Measurements from ENCODE around the gene CD209.

Gene CD209

DNA sequence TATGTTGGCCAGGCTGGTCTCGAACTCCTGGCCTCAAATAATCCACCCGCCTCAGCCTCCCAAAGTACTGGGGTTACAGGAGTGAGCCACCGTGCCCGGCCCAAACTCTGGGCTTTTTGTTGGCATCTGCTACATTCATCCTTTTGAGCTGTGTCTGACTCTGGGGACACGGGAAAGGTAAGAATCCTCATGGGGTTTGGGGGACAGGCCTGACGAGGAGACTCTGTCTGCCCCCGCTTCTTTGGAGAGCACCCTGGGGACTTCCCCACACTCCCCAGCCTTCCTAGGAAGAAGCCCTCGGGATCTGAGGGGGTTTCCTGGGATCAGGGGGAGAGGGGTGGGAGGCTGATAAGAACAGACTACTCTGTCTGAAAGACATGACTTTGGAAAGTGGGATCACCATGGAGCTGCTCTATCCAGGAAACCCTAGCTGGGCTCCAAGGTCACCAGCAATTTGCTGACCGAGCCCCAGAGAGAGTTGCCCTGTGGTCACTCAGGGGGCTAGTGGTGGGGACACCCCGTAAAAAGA, 37.3 kb downstream of the CD209 start:
- in situ Hi-C loops (cut with MboI; ENCODE audit: low sequenced_read_pairs): no loop called here

DNA sequence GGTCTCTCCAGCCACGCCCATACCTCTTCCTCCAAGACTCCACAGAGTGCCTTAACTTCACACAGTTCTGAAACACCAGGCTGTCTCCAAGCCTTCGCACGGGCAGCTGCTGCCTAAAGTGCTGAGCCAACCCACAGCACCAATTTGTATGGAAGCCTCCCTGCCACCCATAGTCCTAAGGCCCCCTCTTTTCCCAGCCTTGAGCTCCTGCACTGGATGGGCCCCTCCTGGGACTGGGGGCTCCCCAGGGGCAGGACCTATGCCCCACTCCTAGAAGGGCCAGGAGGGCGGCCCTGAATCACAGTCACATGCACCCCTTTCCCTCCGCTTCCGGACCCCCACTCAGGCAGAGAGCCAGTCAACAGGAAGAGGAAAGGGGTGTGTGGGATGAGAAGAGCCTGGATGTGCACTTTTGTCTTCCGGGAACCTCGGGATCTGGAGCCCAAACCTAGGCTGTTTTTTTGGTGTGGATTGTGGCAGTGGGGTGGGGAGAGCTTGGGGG, 40.3 kb downstream of the CD209 start:
- in situ Hi-C loops (cut with MboI; ENCODE audit: low sequenced_read_pairs): no loop called here

DNA sequence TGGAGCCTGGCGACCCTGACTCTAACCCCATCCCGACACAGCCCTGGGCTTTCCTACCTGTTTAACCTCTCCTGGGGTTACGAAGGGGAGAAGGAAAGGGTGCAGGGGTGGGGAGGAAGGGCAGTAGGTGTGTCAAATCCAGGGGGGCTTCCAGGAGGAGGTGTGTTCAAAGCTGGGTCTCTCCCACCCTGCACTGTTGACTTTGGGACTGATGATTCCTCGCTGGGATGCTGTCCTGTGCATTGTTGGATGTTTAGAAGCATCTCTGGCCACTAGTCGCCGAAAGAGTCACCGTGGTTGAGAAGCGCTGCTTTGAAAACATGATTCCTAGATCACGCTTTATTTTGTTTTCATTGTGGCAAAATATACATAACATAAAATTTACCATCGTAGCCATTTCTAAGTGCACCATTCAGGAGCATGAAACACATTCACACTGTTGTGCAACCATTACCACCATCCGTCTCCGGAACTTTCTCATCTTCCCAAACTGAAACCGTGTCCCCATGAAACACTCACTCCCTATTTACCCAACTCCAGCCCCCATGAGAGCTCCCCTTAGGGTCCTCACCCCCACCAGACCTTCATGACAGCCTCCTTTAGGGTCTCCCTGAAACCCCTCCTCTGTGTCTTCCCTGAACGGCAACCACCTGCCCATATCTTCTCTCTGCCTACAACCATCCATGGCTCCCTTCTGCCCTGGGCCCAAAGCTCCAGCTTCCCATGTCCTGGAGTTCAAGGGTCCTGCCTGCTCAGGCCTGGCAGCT, 41.0 kb downstream of the CD209 start:
- in situ Hi-C loops (cut with MboI; ENCODE audit: low sequenced_read_pairs): no loop called here

DNA sequence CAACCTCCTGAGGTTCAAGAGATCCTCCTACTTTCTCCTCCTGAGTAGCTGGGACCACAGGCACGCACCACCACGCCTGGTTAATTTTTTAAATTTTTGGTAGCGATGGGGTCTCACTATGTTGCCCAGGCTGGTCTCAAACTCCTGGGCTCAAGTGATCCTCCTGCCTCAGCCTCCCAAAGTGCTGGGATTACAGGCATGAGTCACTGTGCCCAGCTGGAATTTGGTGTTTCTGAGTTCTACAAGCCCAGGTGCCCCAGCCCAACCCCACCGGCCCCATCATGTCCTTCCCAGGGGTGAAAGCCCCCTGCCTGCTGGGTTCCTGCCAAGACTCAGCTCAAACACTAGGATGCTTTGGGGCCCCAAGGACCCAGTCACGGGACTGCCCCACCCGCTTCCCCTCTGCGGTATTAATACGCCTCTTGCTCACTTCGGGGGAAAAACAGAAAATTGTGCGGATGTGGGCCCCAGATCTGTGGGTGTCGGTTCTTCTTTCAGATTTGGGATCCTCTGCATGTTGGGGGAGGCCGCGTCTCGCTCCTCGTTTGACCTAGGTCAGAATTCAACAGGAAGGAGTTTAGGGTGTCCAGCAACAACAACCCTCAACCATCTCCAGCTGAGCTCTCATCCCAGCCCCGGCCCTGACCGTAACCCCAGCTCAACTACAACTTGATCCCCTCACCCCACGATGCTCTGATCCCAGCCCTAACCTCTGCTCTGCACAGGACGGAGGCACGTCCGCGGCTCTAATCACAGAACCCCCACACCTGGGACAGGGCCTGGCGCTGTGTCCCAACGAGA, 41.7 kb downstream of the CD209 start:
- in situ Hi-C loops (cut with MboI; ENCODE audit: low sequenced_read_pairs): no loop called here

DNA sequence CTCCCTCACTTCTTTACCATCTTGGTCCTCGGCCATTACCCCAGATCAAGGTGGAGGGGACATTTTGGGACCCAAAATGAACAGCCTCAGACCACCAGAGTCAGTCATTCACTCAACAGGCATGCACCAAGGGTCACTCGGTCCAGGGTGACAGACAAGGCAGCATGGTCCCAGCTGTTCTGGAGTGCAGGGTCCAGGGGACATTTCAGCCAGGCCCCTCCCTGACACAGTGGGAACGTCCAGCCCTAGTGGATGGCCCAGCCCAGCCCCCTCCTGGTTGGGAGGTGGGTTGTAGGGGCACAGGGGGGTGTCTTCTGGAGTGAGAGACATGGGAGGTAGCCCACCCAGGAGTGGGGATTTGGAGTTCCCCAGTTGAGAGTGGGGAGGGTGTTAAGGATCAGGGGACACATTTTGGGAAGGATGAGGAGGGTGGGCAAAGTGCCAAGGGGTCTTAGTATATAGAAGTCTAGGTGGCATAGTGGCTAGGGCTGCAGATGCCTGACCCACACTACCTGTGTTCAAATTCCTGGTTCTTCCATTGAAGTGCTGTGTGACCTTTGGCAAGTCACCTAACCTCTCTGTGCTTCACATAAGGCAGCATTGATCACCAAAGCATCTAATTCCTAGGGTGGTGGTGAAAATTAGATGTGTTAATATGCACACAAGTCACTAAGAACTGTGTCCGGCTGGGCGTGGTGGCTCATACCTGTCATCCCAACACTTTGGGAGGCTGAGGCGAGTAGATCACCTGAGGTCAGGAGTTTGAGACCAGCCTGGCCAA, 42.9 kb downstream of the CD209 start:
- in situ Hi-C loops (cut with MboI; ENCODE audit: low sequenced_read_pairs): no loop called here

DNA sequence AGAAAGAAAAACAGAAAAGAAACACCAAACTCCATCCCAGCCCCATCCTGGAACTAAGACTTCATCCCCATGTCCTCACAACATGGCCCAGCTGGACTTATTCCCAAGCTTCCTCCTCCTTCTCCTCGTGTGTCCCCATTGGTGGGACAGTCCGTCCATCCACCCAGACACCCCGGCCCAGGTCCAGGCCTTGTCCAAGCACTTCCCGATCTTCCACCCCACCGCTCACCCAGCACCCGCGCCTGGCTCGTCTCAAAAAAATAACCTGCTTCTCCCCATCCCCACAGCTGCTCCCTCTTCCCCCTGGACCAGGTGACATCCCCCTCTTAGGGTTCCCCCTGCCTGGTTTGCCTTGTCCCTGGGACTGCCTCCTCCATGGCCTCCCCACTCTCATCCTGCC, 44.0 kb downstream of the CD209 start:
- in situ Hi-C loops (cut with MboI; ENCODE audit: low sequenced_read_pairs): no loop called here

DNA sequence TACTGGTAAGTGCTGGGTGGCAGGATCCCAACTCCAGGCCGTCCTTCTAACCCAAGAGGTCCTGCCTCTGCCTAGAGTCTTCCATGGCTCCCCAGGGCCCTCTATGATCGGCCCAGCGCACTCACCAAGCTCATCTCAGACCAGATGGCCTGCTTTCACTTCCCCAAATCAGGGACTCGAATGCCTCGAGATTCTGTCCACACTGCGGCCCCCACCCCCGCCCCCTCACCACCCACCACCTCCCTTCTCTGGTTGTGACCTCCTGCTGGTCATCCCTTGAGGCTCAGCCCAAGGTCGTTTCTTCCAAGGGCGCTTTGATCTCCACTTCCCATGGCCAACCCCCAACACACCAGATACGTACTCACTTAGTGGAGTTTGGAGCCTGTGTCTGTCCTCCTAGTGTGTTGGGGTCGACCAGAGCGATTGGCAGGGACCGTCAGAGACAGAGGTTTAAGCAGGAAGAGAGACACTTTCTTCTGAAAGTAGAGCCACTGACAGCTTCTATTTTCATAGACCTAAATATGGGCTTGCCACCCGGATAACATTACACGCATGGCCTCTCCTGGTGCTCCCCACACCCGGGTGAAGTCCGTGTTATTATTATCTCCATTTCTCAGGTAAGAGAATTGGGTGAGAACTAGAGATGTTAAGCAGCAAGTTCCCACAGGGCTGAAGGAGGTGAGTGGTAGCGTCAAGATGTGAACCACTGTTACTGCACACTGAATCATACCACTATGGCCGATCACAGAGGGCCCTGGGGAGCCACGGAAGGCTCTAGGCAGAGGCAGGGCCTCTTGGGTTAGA, 45.5 kb downstream of the CD209 start, which contains the start of gene FCER2:
Gene FCER2, minus strand, starts transcription at position 478 of the 804 bp plus-strand sequence. CDS start 2,371 bp downstream, outside the sequence.
- in situ Hi-C loops (cut with MboI; ENCODE audit: low sequenced_read_pairs): no loop called here

DNA sequence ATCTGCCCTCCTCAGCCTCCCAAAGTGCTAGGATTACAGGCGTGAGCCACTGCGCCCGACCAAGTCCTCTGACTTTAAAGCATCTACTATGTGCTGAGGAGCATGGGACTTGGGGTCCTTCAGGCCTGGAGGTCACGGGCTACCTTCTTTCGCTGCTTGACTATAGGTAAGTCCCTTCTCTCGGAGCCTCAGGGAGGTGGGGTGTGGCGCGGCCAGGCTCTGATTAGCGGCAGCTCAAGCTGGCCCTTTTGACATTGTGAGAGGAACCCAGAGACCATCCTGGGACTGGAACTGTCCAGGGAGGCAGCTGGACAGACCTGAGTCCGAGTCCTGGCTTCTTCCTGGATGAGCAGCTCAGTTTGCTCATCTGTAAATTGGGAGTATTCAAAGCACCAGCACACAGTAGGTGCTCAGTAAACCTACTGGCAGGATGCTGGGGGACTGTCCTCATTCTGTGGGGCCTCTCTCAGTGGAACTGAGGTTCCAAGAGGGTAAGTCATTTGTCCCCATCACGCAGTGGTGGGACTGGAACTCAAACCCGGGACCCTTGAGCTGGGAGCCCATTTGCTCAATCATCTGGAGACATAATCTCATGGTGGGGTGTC, 46.2 kb downstream of the CD209 start:
- in situ Hi-C loops (cut with MboI; ENCODE audit: low sequenced_read_pairs): no loop called here

DNA sequence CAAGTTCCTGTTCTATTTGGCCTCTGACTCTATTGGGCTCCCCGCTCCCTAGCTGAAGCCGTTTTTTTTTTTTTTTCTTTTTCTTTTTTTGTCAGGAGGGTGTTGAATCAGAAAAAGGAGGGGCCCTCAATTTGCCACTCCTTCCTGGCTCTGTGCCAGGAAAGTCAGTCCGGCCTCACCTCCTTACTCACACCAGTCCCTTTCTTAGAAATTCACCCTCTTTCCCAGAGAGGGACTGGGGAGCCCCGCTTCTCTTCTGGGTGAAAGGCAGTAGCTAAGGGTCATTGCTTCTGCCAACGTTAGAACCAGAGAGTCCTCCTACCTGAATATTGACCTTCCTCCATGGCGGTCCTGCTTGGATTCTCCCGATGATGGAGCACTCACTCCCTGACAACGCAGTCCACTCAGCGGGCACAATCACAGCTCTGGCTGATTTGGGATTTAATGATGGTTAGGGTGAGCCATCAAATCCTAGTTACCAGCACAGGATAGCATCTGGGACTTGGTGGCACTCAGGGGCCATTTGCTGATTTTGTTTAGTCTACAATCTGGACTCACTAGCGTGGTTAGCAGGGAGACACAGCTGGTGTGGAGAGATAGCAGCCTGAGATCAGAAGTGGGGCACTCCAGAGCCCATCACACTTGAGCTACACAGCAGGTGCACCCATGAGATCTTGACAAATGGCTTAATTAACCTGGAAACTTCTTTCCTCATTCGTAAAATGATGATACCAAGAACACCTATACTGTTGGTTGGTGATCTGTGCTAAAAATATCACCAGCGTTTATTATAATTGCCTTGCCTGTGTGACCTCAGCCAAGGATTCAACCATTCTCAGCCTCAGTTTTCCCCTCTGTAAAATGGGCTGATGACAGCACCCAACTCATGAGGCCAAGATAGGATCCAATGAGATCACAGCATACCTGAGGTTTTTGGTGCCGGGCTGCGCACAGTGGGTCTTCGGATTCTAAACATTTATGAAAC, 47.6 kb downstream of the CD209 start:
- in situ Hi-C loops (cut with MboI; ENCODE audit: low sequenced_read_pairs): no loop called here

DNA sequence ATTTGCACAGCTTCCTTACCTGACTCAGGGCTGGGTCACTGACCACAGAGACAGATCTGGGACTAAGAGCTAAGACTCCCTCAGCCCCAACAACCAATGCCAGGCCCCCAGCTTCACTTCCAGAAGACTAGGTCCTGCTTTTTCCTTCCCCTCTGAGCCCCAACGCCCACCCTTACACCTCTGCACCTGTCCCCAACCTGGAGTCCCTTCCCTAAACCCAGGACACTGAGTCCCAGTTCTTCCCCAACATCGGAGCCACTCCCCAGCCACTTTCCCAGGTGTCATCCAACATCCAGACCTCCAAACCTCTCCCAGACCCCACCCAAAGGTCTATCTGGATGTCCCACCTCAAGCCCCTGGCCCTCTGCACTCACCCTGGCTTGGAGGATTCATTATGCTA, 48.3 kb downstream of the CD209 start:
- in situ Hi-C loops (cut with MboI; ENCODE audit: low sequenced_read_pairs): no loop called here

DNA sequence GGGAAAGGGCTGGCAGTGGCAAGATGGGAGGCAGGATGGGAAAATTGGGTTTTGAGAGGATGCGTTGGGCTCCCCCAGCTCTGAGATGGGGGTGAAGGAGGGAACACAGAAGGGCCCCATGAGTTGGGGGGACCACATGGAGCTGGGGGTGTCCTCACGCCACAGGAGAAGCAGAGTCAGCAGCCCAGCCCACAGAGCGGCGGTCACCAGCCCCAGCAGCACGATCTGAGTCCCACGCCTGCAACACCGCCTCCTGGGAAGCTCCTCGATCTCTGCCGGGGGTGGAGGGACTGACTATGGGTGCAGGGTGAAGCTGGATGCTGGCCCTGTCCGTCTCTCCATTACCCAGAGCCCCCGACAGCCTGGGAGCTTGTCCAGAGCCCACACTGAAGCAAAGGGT, 48.8 kb downstream of the CD209 start:
- in situ Hi-C loops (cut with MboI; ENCODE audit: low sequenced_read_pairs): no loop called here

DNA sequence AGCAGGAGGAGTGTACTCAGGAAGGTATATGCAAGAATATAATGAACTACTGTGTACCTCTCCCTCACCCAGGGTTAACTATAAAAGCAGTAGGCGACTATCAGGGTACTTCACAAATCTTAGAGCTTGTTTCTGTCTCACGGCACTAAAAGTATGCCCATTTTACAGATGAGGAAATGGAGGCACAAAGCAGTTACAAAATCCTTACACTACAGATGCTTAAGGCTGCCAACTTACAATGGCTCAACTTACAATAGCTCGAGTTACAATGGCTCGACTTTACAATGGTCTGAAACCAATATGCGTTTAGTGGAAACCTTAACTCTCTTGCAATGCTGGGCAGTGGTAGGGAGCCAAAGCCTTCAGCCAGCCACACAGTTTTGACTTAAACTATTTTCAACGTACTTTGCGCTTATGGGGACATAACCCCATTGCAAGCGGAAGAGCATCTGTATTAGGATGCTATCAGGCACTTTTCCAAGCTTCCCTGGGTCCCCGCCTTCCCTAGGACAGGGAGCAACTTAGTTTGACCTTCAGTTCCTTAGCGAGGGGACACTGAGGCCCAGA, 49.5 kb downstream of the CD209 start:
- in situ Hi-C loops (cut with MboI; ENCODE audit: low sequenced_read_pairs): no loop called here

DNA sequence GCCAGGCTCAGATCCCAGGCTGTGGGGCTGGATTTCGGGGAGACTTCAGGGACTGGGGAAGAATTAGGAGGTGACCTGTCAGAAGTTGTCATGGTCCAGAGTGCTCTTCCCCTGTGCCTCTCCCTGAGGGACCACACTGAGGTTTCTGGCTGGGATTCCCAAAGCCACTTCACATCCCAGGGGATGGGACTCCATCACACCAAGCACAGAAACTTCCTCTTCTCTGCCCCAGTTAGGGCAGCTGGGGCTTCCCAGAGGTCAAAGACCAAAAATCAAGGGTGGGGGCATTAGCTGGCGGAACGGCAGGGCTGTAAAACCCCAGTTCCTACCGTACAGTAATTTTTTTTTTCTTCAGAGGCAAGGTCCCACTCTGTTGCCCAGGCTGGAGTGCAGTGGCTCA, 52.8 kb downstream of the CD209 start:
- in situ Hi-C loops (cut with MboI; ENCODE audit: low sequenced_read_pairs): no loop called here

DNA sequence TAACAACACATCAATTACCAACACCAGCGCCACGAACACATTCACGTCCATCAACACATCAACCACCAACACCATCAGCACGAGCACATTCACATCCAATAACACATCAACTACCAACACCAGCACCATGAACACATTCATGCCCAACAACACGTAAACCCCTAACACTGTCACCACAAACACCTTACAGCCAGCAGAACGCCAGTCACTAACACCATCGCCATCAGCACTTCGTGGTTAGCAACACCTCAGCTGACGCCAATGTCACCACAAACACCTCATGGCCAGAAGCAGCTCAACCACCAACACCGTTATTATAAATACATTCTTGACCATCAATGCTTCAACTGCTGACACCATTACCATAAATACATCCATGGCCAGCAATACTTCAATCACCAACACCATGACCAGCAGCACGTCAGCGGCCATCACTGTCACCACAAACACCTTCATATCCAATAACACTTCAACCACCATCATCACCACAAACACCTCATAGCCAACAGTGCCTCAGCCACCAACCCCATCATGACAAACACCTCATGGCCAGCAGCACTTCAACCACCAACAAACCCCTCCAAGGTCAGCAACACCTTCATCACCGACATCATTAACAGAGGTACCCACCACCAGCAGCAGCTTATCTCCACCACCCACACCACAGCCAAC, 54.8 kb downstream of the CD209 start:
- in situ Hi-C loops (cut with MboI; ENCODE audit: low sequenced_read_pairs): no loop called here

DNA sequence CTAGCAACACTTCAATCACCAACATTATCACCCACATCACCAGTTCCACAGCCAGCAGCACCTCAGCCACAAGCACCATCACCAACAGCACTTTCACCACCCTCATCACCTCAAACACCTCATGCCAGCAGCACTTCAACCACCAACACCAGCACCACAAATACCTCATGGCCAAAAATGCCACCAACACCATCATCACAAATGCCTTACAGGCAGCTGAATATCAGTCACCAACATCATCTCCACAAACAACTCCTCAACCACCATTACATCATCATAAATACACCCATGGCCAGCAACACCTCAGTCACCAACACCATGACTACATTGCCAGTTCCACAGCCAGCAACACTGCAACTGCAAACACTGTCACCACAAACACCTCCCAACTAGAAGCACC, 55.8 kb downstream of the CD209 start:
- in situ Hi-C loops (cut with MboI; ENCODE audit: low sequenced_read_pairs): no loop called here

DNA sequence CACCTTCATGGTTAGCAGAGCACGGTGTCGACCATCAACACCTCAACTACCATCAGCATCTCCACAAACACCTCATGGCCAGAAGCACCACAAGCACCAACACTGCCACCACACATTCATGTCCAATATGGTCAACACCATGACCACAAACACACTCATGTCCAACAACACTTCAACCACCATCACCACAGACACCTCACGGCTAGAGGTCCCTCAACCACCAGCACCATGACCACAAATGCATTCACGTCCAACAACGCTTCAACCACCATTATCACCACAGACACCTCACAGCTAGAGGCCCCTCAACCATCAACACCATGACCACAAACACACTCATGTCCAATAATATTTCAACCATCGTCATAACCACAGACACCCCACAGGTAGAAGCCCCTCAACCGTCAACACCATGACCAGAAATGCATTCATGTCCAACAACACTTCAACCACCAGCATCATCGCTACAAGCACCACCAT, 56.5 kb downstream of the CD209 start:
- in situ Hi-C loops (cut with MboI; ENCODE audit: low sequenced_read_pairs): no loop called here
